IPS-18a (cell line): ENCODE measurements around the gene DUSP28.

ENCODE experiments used
- H3K27ac ChIP-seq: one replicate; pipeline ENCODE4 v1.5.1; 2013; ENCODE audit warnings: low read length
- H3K27me3 ChIP-seq: one replicate; pipeline ENCODE4 v1.6.1; 2013; ENCODE audit warnings: mild to moderate bottlenecking, low read length; ENCODE audit not compliant: control insufficient read depth, insufficient read depth
- H3K36me3 ChIP-seq: one replicate; pipeline ENCODE4 v1.6.1; 2013; ENCODE audit warnings: low read depth, low read length; ENCODE audit not compliant: control insufficient read depth
- H3K4me1 ChIP-seq: one replicate; pipeline ENCODE4 v1.6.1; 2013; ENCODE audit warnings: low read depth, low read length; ENCODE audit not compliant: control insufficient read depth
- H3K4me3 ChIP-seq: one replicate; pipeline ENCODE4 v1.5.1; 2013; ENCODE audit warnings: low read length
- H3K9ac ChIP-seq: one replicate; pipeline ENCODE4 v1.6.1; 2013; ENCODE audit warnings: mild to moderate bottlenecking, low read length, moderate library complexity
- H3K9me3 ChIP-seq: one replicate; pipeline ENCODE4 v1.6.1; 2013; ENCODE audit warnings: low read depth, low read length; ENCODE audit not compliant: control insufficient read depth

Gene DUSP28

DNA sequence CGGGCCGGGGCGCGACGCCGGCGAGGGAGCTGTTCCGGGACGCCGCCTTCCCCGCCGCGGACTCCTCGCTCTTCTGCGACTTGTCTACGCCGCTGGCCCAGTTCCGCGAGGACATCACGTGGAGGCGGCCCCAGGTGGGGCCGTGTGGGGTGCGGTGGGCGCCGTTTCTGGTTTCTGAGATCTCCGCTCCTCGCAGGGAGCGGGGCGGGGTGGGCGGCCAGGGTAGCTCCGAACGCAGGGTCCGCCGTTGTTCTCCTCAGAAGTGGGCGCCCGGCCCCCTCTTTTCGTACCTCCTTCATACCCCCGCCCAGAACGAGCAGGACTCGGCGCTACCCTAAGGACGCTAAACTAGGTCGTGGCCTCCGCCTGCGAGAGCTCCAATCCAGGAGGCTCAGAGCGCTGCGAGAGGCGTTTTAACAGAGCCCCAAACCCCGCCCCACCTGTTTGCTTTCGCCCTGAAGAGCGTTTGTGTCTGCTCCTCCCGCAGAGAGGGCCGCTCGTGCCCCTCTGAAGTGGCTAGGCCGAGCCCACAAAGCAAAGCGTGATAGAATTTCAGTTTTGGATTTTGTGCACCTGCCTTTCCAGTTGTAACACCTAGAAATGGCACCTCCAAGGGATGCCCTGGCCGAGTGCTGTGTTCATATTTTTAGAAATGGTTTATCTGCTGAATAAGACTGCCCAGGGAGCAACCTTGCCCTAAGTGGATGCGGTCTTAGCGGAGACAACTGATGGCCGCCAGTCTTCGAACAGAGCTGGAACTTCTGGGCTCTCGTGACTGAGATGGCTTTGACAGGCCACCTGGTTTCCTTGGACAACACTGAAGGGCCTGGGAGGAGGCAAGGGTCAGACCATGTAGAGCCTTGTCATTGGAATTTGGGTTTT is 27.0 kb downstream of the DUSP28 start:
- Histone ChIP-seq H3K27ac (no peak overlapping the region), H3K4me1 (peaks cover 13% of the 10 kb centered on the region), H3K36me3 (peaks cover 3% of the 10 kb centered on the region), H3K9me3 (no peaks in the 10 kb centered on the region), H3K9ac (peak overlapping the region; percentile 33), H3K27me3 (no peaks in the 10 kb centered on the region), H3K4me3 (peak overlapping the region; percentile 78)

DNA sequence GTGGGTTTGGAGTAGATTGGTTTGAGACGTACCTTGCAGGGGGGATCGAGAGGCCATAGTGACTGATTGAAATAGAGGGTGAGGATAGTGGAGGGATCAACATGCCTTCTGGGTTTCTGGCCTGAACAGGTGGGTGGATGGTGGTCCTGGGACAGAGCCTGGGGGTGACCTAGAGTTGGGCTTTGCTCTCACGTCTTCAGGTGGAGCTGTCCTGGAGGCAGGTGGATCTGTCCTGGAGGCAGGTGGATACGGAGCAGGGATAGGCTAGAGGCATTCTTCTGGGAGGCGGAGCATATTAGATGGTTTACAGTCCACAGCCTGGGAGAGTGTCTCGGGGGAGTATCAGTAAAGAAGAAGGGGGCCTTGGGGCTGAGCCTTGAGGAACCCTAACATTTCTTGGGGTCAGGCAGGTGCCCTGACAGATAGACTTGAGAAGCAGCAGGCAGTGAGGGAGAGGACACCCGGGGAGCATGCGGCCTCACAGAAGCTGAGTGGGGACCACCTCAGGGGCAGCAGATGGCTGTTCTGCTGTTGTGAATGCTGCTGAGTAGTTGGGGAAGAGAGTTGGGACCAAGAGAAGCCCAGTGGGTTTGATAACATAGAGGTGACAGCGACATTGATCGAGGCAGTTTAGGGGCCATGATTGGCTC is 28.0 kb downstream of the DUSP28 start:
- Histone ChIP-seq H3K9ac (no peak overlapping the region), H3K36me3 (peaks cover 3% of the 10 kb centered on the region), H3K9me3 (no peaks in the 10 kb centered on the region), H3K4me3 (peak overlapping the region; percentile 78), H3K27ac (no peak overlapping the region), H3K4me1 (peaks cover 13% of the 10 kb centered on the region), H3K27me3 (no peaks in the 10 kb centered on the region)

DNA sequence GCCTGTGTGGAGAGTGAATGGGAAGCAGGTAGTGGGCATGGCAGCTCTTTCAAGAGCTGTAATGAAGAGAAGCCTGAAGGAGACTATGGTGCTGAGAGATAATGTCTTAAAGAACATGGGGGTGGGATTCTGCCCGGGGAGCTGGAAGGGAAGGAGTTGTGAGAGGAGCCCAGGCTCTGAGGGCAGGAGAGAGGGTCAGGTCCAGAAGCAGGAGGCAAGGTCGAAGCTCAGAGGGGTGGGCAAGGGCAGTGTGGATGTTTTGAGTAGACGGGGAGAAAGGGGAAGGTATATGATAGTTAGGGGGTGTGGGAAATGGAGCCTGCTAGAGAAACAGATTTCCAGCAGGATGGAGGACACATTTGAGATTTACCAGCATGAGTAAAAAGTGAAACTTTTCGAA is 28.5 kb downstream of the DUSP28 start:
- H3K27ac ChIP-seq = no peak overlapping the region
- H3K9ac ChIP-seq = no peak overlapping the region
- H3K4me1 ChIP-seq = peaks cover 13% of the 10 kb centered on the region
- peaks cover 3% of the 10 kb centered on the region for H3K36me3 ChIP-seq
- no peaks in the 10 kb centered on the region for H3K27me3 ChIP-seq
- no peak overlapping the region for H3K4me3 ChIP-seq
- no peaks in the 10 kb centered on the region for H3K9me3 ChIP-seq

- Histone ChIP-seq H3K4me3 (no peak overlapping the region), H3K27ac (no peak overlapping the region), H3K36me3 (peaks cover 3% of the 10 kb centered on the region), H3K9me3 (no peaks in the 10 kb centered on the region), H3K27me3 (no peaks in the 10 kb centered on the region), H3K4me1 (peaks cover 11% of the 10 kb centered on the region), H3K9ac (no peak overlapping the region)
Observed at GRCh38 chr2:240589375-240589774, 29.2 kb downstream of the DUSP28 start.

DNA sequence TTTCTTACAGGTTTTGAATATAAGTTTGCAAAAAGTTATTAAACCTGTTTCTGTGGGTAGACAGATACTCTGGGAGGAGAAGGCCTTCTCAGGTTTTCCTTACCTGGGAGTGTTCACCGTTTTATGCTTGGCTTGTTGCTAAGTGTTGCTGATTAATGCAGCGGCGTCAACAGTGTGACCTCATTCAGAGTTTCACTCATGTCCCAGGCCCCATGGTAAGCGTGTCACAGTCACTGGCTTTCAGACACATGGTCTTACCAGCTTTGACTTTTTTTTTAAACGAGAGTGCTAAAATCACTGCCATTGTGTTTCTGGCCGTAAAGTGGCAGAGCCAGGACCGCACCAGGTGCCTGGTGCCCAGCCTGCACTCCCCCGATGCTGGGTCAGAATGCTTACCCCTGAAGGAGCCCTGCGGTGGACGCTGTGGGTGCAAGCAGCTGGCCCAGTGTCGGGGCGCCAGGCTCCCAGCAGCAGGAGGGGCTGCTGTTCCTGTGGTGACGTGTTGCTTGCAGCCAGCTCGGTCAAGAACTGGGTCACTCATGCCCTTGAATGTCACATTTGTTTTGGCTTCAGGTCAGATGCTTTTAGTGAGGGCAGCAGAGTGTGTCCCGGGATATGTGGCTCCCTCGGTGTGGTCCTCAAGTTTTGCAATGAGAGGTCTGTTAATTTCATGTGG is 29.8 kb downstream of the DUSP28 start:
- no peaks in the 10 kb centered on the region for H3K9me3 ChIP-seq
- H3K4me3 ChIP-seq = no peak overlapping the region
- peaks cover 3% of the 10 kb centered on the region for H3K36me3 ChIP-seq
- H3K9ac ChIP-seq = no peak overlapping the region
- no peaks in the 10 kb centered on the region for H3K27me3 ChIP-seq
- peaks cover 5% of the 10 kb centered on the region for H3K4me1 ChIP-seq
- no peak overlapping the region for H3K27ac ChIP-seq

GRCh38 chr2:240590681-240591111 is 30.5 kb downstream of the DUSP28 start:
- peaks cover 3% of the 10 kb centered on the region for H3K36me3 ChIP-seq
- H3K9me3 ChIP-seq = no peaks in the 10 kb centered on the region
- H3K4me3 ChIP-seq = no peak overlapping the region
- no peaks in the 10 kb centered on the region for H3K27me3 ChIP-seq
- H3K9ac ChIP-seq = no peak overlapping the region
- H3K27ac ChIP-seq = no peak overlapping the region
- H3K4me1 ChIP-seq = no peaks in the 10 kb centered on the region

GRCh38 chr2:240591226-240591625 is 31.1 kb downstream of the DUSP28 start:
- Histone ChIP-seq H3K27me3 (no peaks in the 10 kb centered on the region), H3K4me1 (no peaks in the 10 kb centered on the region), H3K9me3 (no peaks in the 10 kb centered on the region), H3K4me3 (no peak overlapping the region), H3K27ac (no peak overlapping the region), H3K36me3 (peaks cover 3% of the 10 kb centered on the region), H3K9ac (no peak overlapping the region)

DNA sequence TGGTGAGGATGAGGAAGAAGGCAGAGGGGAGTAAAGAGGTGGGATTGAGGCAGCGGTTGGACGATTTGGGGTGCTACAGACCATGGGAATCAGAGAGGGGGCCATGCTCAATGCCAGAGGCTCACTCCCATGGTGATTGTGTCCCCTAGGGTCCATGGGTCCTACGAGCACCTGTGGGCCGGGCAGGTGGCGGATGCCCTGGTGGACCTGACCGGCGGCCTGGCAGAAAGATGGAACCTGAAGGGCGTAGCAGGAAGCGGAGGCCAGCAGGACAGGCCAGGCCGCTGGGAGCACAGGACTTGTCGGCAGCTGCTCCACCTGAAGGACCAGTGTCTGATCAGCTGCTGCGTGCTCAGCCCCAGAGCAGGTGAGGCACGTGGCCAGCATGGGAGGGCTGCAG is 31.6 kb downstream of the DUSP28 start:
- no peak overlapping the region for H3K4me3 ChIP-seq
- peaks cover 3% of the 10 kb centered on the region for H3K36me3 ChIP-seq
- no peaks in the 10 kb centered on the region for H3K4me1 ChIP-seq
- H3K9me3 ChIP-seq = no peaks in the 10 kb centered on the region
- no peak overlapping the region for H3K9ac ChIP-seq
- H3K27me3 ChIP-seq = no peaks in the 10 kb centered on the region
- H3K27ac ChIP-seq = no peak overlapping the region

GRCh38 chr2:240593026-240593702 is 33.0 kb downstream of the DUSP28 start:
- Histone ChIP-seq H3K4me1 (no peaks in the 10 kb centered on the region), H3K27me3 (no peaks in the 10 kb centered on the region), H3K9me3 (no peaks in the 10 kb centered on the region), H3K27ac (no peak overlapping the region), H3K4me3 (no peak overlapping the region), H3K36me3 (peaks cover 6% of the 10 kb centered on the region), H3K9ac (no peak overlapping the region)

DNA sequence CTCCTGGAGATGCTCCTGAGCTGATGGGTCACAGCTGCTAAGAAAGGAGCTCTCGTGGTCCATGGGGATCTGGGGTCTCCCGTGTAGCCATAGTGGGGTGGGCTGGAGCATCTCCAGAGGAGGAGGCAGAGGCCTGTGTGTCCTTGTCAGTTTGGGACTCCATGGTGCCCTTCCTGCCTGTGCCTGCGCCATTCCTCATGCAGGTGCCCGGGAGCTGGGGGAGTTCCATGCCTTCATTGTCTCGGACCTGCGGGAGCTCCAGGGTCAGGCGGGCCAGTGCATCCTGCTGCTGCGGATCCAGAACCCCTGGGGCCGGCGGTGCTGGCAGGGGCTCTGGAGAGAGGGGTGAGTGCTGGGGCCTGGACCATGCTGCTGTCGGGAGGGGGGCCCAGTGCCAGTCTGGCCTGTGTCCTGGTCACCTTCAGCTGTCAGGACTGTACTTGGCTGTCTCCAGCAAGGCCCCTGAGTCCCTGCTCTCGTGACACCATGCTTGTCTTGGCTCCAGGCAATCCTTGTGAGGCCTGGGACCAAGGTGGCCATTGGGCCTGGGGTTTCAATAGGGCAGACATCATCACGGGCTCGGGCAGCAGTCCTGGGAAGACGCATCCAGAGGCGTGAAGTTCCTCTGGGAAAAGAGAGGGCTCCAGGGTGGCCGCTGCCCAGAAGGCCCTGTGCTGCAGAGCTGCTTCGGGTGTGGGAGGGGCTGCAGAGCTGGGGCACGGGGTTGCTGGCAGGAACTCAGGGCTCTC is 33.7 kb downstream of the DUSP28 start:
- no peaks in the 10 kb centered on the region for H3K27me3 ChIP-seq
- H3K27ac ChIP-seq = no peak overlapping the region

More for the DNA sequence above, 33.7 kb downstream of the DUSP28 start:
- no peaks in the 10 kb centered on the region for H3K9me3 ChIP-seq
- H3K9ac ChIP-seq = no peak overlapping the region
- no peaks in the 10 kb centered on the region for H3K4me1 ChIP-seq
- H3K36me3 ChIP-seq = peaks cover 7% of the 10 kb centered on the region
- H3K4me3 ChIP-seq = no peak overlapping the region
